Fibroblast of skin of left quadriceps (primary cell): Measurements from ENCODE around the gene FAM78A.
"Not testable (repeated sequence)": the region's sequence is repeated elsewhere in the genome, so short reads cannot be mapped to it uniquely, and the experiment has no call there.

Experiments
- DNase-seq, 2 experiments: peaks; one replicate each; pipeline ENCODE4 v3.0.0-alpha.2; 2013; ENCODE audit warnings: low read depth in 2 of 2

FAM78A gene

GRCh38 chr9:131238402-131239021 is 37.8 kb downstream of the FAM78A start:
- DNase-seq: no peak

GRCh38 chr9:131237931-131238401 is 38.3 kb downstream of the FAM78A start:
- DNase-seq: peak in 1 of 2 experiments; percentile 39

GRCh38 chr9:131237291-131237690 is 39.0 kb downstream of the FAM78A start:
- no peak for DNase-seq

- no peak for DNase-seq
These were observed 39.5 kb downstream of the FAM78A start for GRCh38 chr9:131236761-131237160.

GRCh38 chr9:131236161-131236560 is 40.1 kb downstream of the FAM78A start:
- DNase-seq: no peak

- DNase-seq: no peak
These were observed 40.8 kb downstream of the FAM78A start for GRCh38 chr9:131235480-131235851.

- DNase-seq: no peak
These were observed 41.4 kb downstream of the FAM78A start for GRCh38 chr9:131234799-131235479.

- no peak for DNase-seq
These were observed 42.3 kb downstream of the FAM78A start for GRCh38 chr9:131233995-131234394.

GRCh38 chr9:131233556-131233955 is 42.8 kb downstream of the FAM78A start:
- DNase-seq: no peak

GRCh38 chr9:131228988-131229387 is 47.3 kb downstream of the FAM78A start:
- DNase-seq: peak; percentile 22 to 24

- DNase-seq: no peak
These were observed 48.3 kb downstream of the FAM78A start for GRCh38 chr9:131227959-131228460.

GRCh38 chr9:131227112-131227958 is 49.0 kb downstream of the FAM78A start:
- no peak for DNase-seq

GRCh38 chr9:131226226-131226625 is 50.1 kb downstream of the FAM78A start:
- DNase-seq: no peak

- DNase-seq: no peak
These were observed 53.9 kb downstream of the FAM78A start for GRCh38 chr9:131222460-131222859.

GRCh38 chr9:131220485-131220884 is 55.8 kb downstream of the FAM78A start:
- no peak for DNase-seq

GRCh38 chr9:131218370-131218769 is 57.9 kb downstream of the FAM78A start:
- DNase-seq: no peak

- no peak for DNase-seq
These were observed 58.8 kb downstream of the FAM78A start for GRCh38 chr9:131217331-131218031.

GRCh38 chr9:131216806-131217205 is 59.5 kb downstream of the FAM78A start:
- no peak for DNase-seq

GRCh38 chr9:131214876-131215275 is 61.4 kb downstream of the FAM78A start:
- no peak for DNase-seq

GRCh38 chr9:131214286-131214856 is 61.9 kb downstream of the FAM78A start:
- peak; percentile 4 to 8 for DNase-seq

- DNase-seq: not testable (repeated sequence)
These were observed 64.4 kb downstream of the FAM78A start for GRCh38 chr9:131211920-131212319.
